ENCODE measurements around the gene PLPP2.

DNA sequence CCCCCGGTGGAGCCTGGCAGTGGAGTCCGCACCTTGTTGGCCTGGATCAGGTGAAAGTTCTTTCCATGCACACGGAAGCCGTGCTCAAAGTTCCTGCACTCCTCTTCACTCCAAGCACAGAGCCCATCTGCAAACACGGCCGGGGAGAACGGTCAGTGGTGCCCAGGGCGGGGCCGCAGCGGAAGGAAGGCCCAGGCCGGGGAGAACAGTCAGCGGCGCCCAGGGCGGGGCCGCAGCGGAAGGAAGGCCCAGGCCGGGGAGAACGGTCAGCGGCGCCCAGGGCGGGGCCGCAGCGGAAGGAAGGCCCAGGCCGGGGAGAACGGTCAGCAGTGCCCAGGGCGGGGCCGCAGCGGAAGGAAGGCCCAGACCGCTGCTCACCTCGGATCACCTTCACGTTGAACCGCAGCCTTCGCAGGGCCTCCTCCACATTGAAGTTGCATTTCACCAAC, 20.6 kb upstream of the PLPP2 start:
- TF ChIP-seq, protein P1, sequence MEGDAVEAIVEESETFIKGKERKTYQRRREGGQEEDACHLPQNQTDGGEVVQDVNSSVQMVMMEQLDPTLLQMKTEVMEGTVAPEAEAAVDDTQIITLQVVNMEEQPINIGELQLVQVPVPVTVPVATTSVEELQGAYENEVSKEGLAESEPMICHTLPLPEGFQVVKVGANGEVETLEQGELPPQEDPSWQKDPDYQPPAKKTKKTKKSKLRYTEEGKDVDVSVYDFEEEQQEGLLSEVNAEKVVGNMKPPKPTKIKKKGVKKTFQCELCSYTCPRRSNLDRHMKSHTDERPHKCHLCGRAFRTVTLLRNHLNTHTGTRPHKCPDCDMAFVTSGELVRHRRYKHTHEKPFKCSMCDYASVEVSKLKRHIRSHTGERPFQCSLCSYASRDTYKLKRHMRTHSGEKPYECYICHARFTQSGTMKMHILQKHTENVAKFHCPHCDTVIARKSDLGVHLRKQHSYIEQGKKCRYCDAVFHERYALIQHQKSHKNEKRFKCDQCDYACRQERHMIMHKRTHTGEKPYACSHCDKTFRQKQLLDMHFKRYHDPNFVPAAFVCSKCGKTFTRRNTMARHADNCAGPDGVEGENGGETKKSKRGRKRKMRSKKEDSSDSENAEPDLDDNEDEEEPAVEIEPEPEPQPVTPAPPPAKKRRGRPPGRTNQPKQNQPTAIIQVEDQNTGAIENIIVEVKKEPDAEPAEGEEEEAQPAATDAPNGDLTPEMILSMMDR (conservative IDR thresholded peaks at IDR 0.05): no peak
- no peak for TF ChIP-seq EZH2 (IDR thresholded peaks at IDR 0.05; ENCODE audit: low read depth)

All from PC-9 (cell line).